Aorta (tissue), 5 donors: ENCODE data around the gene FTH1. TPM values are rescaled to one million over a fixed set of nuclear protein-coding genes. Genes with fewer than 3 reads are reported as not detected.

Experiments used
- ATAC-seq: fragments of 200-7000 bp; cut with Tn5 transposase; one replicate; pipeline ENCODE4 v1.9.1; 2022; ENCODE audit warnings: moderate library complexity; ENCODE audit not compliant: low FRiP score
- DNase-seq, 2 donors: peaks; one replicate each; pipeline ENCODE4 v3.0.0-alpha.2; 2020
- H3K27ac ChIP-seq, 2 donors: one replicate each; pipeline ENCODE4 v1.5.1; 2013; ENCODE audit warnings: low read length in 2 of 2, mild to moderate bottlenecking in 2 of 2, moderate library complexity in 2 of 2, control low read depth in 1 of 2, inconsistent platforms in 1 of 2, low read depth in 1 of 2
- H3K27me3 ChIP-seq, 2 donors: one replicate each; pipeline ENCODE4 v1.6.1; 2013; ENCODE audit warnings: control low read depth in 1 of 2, low read length in 1 of 2, mild to moderate bottlenecking in 1 of 2, moderate library complexity in 1 of 2; ENCODE audit not compliant: insufficient read depth in 2 of 2, control insufficient read depth in 1 of 2
- H3K36me3 ChIP-seq, 2 donors: one replicate each; pipeline ENCODE4 v1.6.1; 2013; ENCODE audit warnings: control low read depth in 1 of 2, low read length in 1 of 2, mild to moderate bottlenecking in 1 of 2; ENCODE audit not compliant: insufficient read depth in 2 of 2, control insufficient read depth in 1 of 2
- H3K4me1 ChIP-seq, 2 donors: one replicate each; pipeline ENCODE4 v1.6.1; 2013; ENCODE audit warnings: low read length in 2 of 2, control low read depth in 1 of 2, mild to moderate bottlenecking in 1 of 2, moderate library complexity in 1 of 2; ENCODE audit not compliant: insufficient read depth in 2 of 2, control insufficient read depth in 1 of 2
- H3K4me3 ChIP-seq, 2 donors: one replicate each; pipeline ENCODE4 v1.5.1; 2013; ENCODE audit warnings: low read length in 2 of 2, control low read depth in 1 of 2, mild to moderate bottlenecking in 1 of 2
- H3K9me3 ChIP-seq: one replicate; pipeline ENCODE4 v1.6.1; 2013; ENCODE audit warnings: mild to moderate bottlenecking, low read length; ENCODE audit not compliant: control insufficient read depth
- WGBS, 2 donors: extraction: QIAGEN DNeasy Blood & Tissue Kit; methylation state at CpG; one replicate each; pipeline ENCODE4 v1.1.7; 2013; 5-methylcytosine and 5-hydroxymethylcytosine counted together
- intact Hi-C, 2 donors: fragments of 100-400 bp; cut with DNase I; formaldehyde crosslinking; loops; one replicate each; pipeline versions ENCODE4 v1.14.2 to v1.15.0; 2022
- long read RNA-seq, 2 donors: library from polyadenylated mRNA; unstranded; transcript quantifications; one replicate each; pipeline ENCODE4 v2.0.0, GENCODE V29; 2020 to 2021
- polyA plus RNA-seq, 2 donors: library from polyadenylated mRNA; stranded (reverse); fragments of 200-250 nt; gene quantifications; one replicate each; pipeline ENCODE4 v1.2.3, GENCODE V29; 2013
- total RNA-seq, 2 donors: library from RNA; stranded (reverse); fragmentation: NEBNext Ultra II Directional; extraction: Animal tissue kit (Norgen Biotek cat#: 25700); gene quantifications; one replicate each; pipeline ENCODE4 v1.2.1, GENCODE V29; 2021
- donor health status: healthy with polysubstance abuse.
- donor health status: Bipolar disorder and iron deficiency.
- donor health status: DM: no; HTN: no; CAD: no.
- donor health status: DM: no; HTN: no; CAD: no.
- donor health status: DM: yes; HTN: yes; CAD: no.

The FTH1 gene
- total RNA-seq (1,000 to 10,000 TPM; 2,602 to 2,677 TPM), polyA plus RNA-seq (1,000 to 10,000 TPM; 5,184 to 9,506 TPM)
- long read RNA-seq, donor 1, transcript FTH1-201 (4 exons, 1,229 nt), result major isoform, 1,358 of 1,414 reads
- long read RNA-seq, donor 1, partial matches to known transcripts, result 33 of 1,414 reads
- long read RNA-seq, donor 1, other reads (novel, unspliced or antisense), result 16 of 1,414 reads
- long read RNA-seq, donor 2, transcript FTH1-201 (4 exons, 1,229 nt), result major isoform, 1,089 of 1,141 reads
- long read RNA-seq, donor 2, partial matches to known transcripts, result 26 of 1,141 reads
- long read RNA-seq, donor 2, other reads (novel, unspliced or antisense), result 21 of 1,141 reads

GRCh38 chr11:61967116-61967923 is at the start of gene FTH1:
Gene FTH1 (minus strand): TSS chr11:61967634. CDS start chr11:61967425, 209 bp downstream.
- Histone ChIP-seq H3K9me3 (no peaks in the 10 kb centered on the region), H3K4me1 (no peaks in the 10 kb centered on the region), H3K36me3 (no peaks in the 10 kb centered on the region), H3K27ac (peak within 1 kb of the TSS; percentile 63 to 96), H3K4me3 (peak within 1 kb of the TSS; percentile 87 to 96), H3K27me3 (no peaks in the 10 kb centered on the region)
- intact Hi-C loops, result loop anchor here (5.0 to 10.0 kb wide), 4 partner anchors 40 to 153 kb away; partner anchors contain the start of gene FADS1 (in 2 of the 2)
- DNase-seq, result peak; percentile 96 to 97
- ATAC-seq, result peak; percentile 90
- 2% methylated on average over 82 to 93 of the region's 93 CpGs for WGBS, 2 donors

GRCh38 chr11:62015615-62016014 is 48.2 kb upstream of the FTH1 start:
- Histone ChIP-seq H3K27me3 (no peaks in the 10 kb centered on the region), H3K4me3 (no peak overlapping the region), H3K4me1 (no peaks in the 10 kb centered on the region), H3K9me3 (peaks cover under 1% of the 10 kb centered on the region), H3K27ac (no peak overlapping the region), H3K36me3 (no peaks in the 10 kb centered on the region)
- intact Hi-C loops, result no loop called here
- WGBS, 2 donors, result 88 to 92% methylated on average over 7 of the region's 7 CpGs
- DNase-seq (no peak), ATAC-seq (no peak)

GRCh38 chr11:62013537-62014476 is 46.4 kb upstream of the FTH1 start:
- Histone ChIP-seq H3K4me3 (no peak overlapping the region), H3K27ac (no peak overlapping the region), H3K36me3 (no peaks in the 10 kb centered on the region), H3K9me3 (no peaks in the 10 kb centered on the region), H3K27me3 (no peaks in the 10 kb centered on the region), H3K4me1 (no peaks in the 10 kb centered on the region)
- ATAC-seq, result peak; percentile 22
- intact Hi-C loops, result no loop called here
- DNase-seq, result no peak
- 84 to 89% methylated on average over 15 of the region's 15 CpGs for WGBS, 2 donors

GRCh38 chr11:62012832-62013461 is 45.5 kb upstream of the FTH1 start:
- ATAC-seq, result no peak
- no peak overlapping the region for H3K27ac ChIP-seq
- no peaks in the 10 kb centered on the region for H3K4me1 ChIP-seq
- intact Hi-C loops, result no loop called here
- no peaks in the 10 kb centered on the region for H3K9me3 ChIP-seq
- WGBS, 2 donors, result 63 to 70% methylated on average over 5 of the region's 5 CpGs
- H3K27me3 ChIP-seq, result no peaks in the 10 kb centered on the region
- no peak overlapping the region for H3K4me3 ChIP-seq
- no peaks in the 10 kb centered on the region for H3K36me3 ChIP-seq
- DNase-seq, result peak in 1 of 2 donors; percentile 57

- Histone ChIP-seq H3K27me3 (no peaks in the 10 kb centered on the region), H3K36me3 (no peaks in the 10 kb centered on the region), H3K4me3 (no peak overlapping the region), H3K4me1 (no peaks in the 10 kb centered on the region), H3K27ac (no peak overlapping the region), H3K9me3 (no peaks in the 10 kb centered on the region)
- intact Hi-C loops, result no loop called here
- no peak for ATAC-seq
- 91 to 94% methylated on average over 3 of the region's 3 CpGs for WGBS, 2 donors
- no peak for DNase-seq
These were observed 45.0 kb upstream of the FTH1 start for GRCh38 chr11:62012451-62012831.

GRCh38 chr11:62011881-62012280 is 44.4 kb upstream of the FTH1 start:
- H3K27me3 ChIP-seq, result no peaks in the 10 kb centered on the region
- H3K36me3 ChIP-seq, result no peaks in the 10 kb centered on the region
- DNase-seq (no peak), ATAC-seq (no peak)
- intact Hi-C loops, result no loop called here
- H3K4me1 ChIP-seq, result no peaks in the 10 kb centered on the region
- no peak overlapping the region for H3K4me3 ChIP-seq
- 93 to 97% methylated on average over 9 of the region's 9 CpGs for WGBS, 2 donors
- H3K27ac ChIP-seq, result no peak overlapping the region
- no peaks in the 10 kb centered on the region for H3K9me3 ChIP-seq

- intact Hi-C loops, result no loop called here
These were observed 43.6 kb upstream of the FTH1 start for GRCh38 chr11:62010935-62011528.

More at GRCh38 chr11:62010935-62011528, 43.6 kb upstream of the FTH1 start:
- no peaks in the 10 kb centered on the region for H3K9me3 ChIP-seq
- ATAC-seq (no peak), DNase-seq (no peak)
- no peaks in the 10 kb centered on the region for H3K4me1 ChIP-seq
- H3K4me3 ChIP-seq, result no peak overlapping the region
- WGBS, 2 donors, result 95 to 96% methylated on average over 4 of the region's 4 CpGs
- H3K27ac ChIP-seq, result no peak overlapping the region
- no peaks in the 10 kb centered on the region for H3K36me3 ChIP-seq
- no peaks in the 10 kb centered on the region for H3K27me3 ChIP-seq
